A673 (cell line): ENCODE results near the gene PJA1.

Experiments used
- CTCF ChIP-seq: fragments of 300-800, 200-600 bp; sonication (generic); conservative IDR thresholded peaks from 2 replicates; pipeline ENCODE4 v1.5.1; 2017; ENCODE audit warnings: low read depth, mild to moderate bottlenecking, antibody characterized with exemption, low read length, moderate library complexity, mixed read lengths
- EZH2 ChIP-seq: fragments of 200-600 bp; sonication (generic); IDR thresholded peaks from 2 replicates; pipeline ENCODE4 v1.6.1; 2017; ENCODE audit warnings: borderline replicate concordance, low read depth, mild to moderate bottlenecking, mixed read lengths, antibody characterized with exemption, low read length; ENCODE audit not compliant: poor library complexity, severe bottlenecking

- TF ChIP-seq CTCF = no peak
- TF ChIP-seq EZH2 = no peak
These were observed 37.8 kb downstream of the PJA1 start for GRCh38 chrX:69127466-69127865.
